CD14-positive monocyte (primary cell): ENCODE data around the gene NFKB2. TPM values are rescaled to one million over a fixed set of nuclear protein-coding genes. Genes with fewer than 3 reads are reported as not detected.

Experiments used
- polyA plus RNA-seq, 3 donors: library from polyadenylated mRNA; depleted of rRNA in 1 of 3; unstranded in 2 of 3; stranded (reverse) in 1 of 3; fragments of 300-500 nt in 2 of 3; fragments of >200 nt in 1 of 3; fragmentation: Illumina TruSeq in 2 of 3; gene quantifications; 1 replicate in 2 of 3; 2 replicates in 1 of 3; pipeline ENCODE4 v1.2.3, GENCODE V29; 2012 to 2021
- small RNA-seq: library from RNA; depleted of rRNA; stranded (forward); fragments of <200 nt; gene quantifications from one replicate; pipeline ENCODE3, GENCODE V24; 2012; ENCODE audit warnings: low read depth; ENCODE audit not compliant: insufficient read length

Gene NFKB2
- polyA plus RNA-seq, 3 donors, result 6.8 to 111 (median 15.0) TPM

Small RNA genes within 50 kb of the gene (small RNA-seq; reads per million reads assigned to genes)
- 12.3 reads per million, percentile 79 among the genes with 10 or more reads in this experiment for gene MIR146B

Other genes with a start within 250 kb of the NFKB2 start
- 10 to 100 TPM in 2 of 3 donors, 1 to 10 TPM in 1; 10.0 to 32.1 (median 19.3) TPM for gene NOLC1, start 243.3 kb upstream of the NFKB2 start, polyA plus RNA-seq
- 1 to 10 TPM; 1.5 to 3.2 (median 2.2) TPM for gene ELOVL3, start 169.4 kb upstream of the NFKB2 start, polyA plus RNA-seq
- not detected for gene PITX3, start 154.2 kb upstream of the NFKB2 start, polyA plus RNA-seq
- gene GBF1, start 150.2 kb upstream of the NFKB2 start, polyA plus RNA-seq, result 10 to 100 TPM in 2 of 3 donors, 1 to 10 TPM in 1; 4.2 to 17.4 (median 11.9) TPM
- 1 to 10 TPM in 2 of 3 donors, under 1 TPM in 1; 0.27 to 1.5 (median 1.1) TPM for gene PSD, start 23.1 kb downstream of the NFKB2 start, polyA plus RNA-seq
- 10 to 100 TPM; 16.0 to 36.3 (median 25.5) TPM for gene FBXL15, start 25.1 kb downstream of the NFKB2 start, polyA plus RNA-seq
- 10 to 100 TPM; 58.5 to 70.2 (median 66.7) TPM for gene CUEDC2, start 36.9 kb downstream of the NFKB2 start, polyA plus RNA-seq
- gene C10orf95, start 55.8 kb downstream of the NFKB2 start, polyA plus RNA-seq, result under 1 TPM in 1 of 3 donors, not detected in 2; 0.27 TPM
- gene ACTR1A, start 107.0 kb downstream of the NFKB2 start, polyA plus RNA-seq, result 10 to 100 TPM; 72.7 to 79.4 (median 79.0) TPM
- 10 to 100 TPM in 1 of 3 donors, 1 to 10 TPM in 2; 3.2 to 10.0 (median 5.7) TPM for gene SUFU, start 108.3 kb downstream of the NFKB2 start, polyA plus RNA-seq
- 100 to 1,000 TPM in 1 of 3 donors, 10 to 100 TPM in 2; 39.4 to 183 (median 41.4) TPM for gene TRIM8, start 248.8 kb downstream of the NFKB2 start, polyA plus RNA-seq